Measurements from ENCODE around the gene CEACAM19. TPM values are rescaled to one million over a fixed set of nuclear protein-coding genes. Genes with fewer than 3 reads are reported as not detected.

CEACAM19 gene
- polyA plus RNA-seq, 3 donors, result 7.6 TPM; not detected in 2

DNA sequence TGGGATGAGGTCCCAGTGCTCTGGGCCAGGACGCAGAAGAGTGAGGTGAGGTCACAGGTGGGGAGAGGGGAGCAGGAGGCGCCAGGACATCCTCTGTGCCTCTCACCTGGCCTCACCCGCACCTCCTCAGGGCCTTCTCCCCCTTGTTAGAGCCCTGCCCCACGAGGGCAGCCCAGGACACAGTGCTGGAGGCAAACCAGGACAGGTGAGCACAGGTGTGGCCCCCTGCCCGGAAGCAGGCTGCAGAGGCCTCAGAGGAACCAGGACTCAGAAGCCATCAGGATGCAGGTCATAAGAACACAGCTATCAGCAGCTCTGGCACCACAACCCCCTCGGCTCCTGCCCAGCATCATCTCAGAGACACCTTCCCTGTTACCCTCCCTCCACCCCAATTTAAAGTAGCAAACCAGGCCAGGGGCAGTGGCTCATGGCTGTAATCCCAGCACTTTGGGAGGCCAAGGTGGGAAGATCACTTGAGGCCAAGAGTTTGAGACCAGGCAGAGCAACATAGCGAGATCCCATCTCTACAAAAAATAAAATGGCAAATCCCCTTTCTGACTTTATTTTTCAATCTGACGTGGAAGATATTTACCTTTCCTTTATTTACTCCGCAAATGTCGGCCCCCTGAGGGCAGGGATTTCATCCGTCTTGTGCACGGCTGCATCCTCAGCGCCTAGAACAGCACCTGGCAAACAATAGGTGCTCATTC is 27.4 kb downstream of the CEACAM19 start, which contains the start of gene CEACAM16:
Gene CEACAM16, plus strand, starts transcription at position 660 of the 710 bp plus-strand sequence. CDS start 2,306 bp downstream, outside the sequence.
- H3K4me3 Mint-ChIP-seq, result peak within 1 kb of the TSS in 1 of 2 donors; percentile 22
- no peak within 1 kb of the TSS for H3K9ac ChIP-seq (ENCODE audit: insufficient read depth, low read length, poor library complexity, severe bottlenecking)
- no peak within 1 kb of the TSS for H3K4me3 ChIP-seq (replicated peaks in 1 of 3; ENCODE audit: low read depth in 2 of 3, low read length in 3 of 3)
- no peaks in the 10 kb centered on the region for H3K36me3 ChIP-seq (replicated peaks in 1 of 2; ENCODE audit: control insufficient read depth in 1 of 2, insufficient read depth in 2 of 2, low read length in 2 of 2)
- no peak for DNase-seq
- H2AFZ ChIP-seq (ENCODE audit: insufficient read depth, low read depth, low read length, poor library complexity, severe bottlenecking), result no peak within 1 kb of the TSS
- no peaks in the 10 kb centered on the region for H3K9me3 ChIP-seq (replicated peaks in 1 of 2; ENCODE audit: control insufficient read depth in 1 of 2, insufficient read depth in 1 of 2, low read length in 2 of 2)
- peaks cover 0 to 10% of the 10 kb centered on the region in 2 donors for H3K27me3 ChIP-seq (ENCODE audit: control insufficient read depth in 2 of 2, insufficient read depth in 2 of 2, low read length in 2 of 2)
- peaks cover 14 to 15% (median 15%) of the 10 kb centered on the region in 3 donors for H3K27me3 Mint-ChIP-seq (ENCODE audit: low read depth in 3 of 3)
- intact Hi-C loops (cut with micrococcal nuclease), result no loop called here
- peaks cover 4% of the 10 kb centered on the region for H3K4me1 Mint-ChIP-seq
- H3K9me3 Mint-ChIP-seq, result no peaks in the 10 kb centered on the region
- 90% methylated on average over 7 of the region's 13 CpGs for WGBS (ENCODE audit: insufficient coverage)
- H3K27ac ChIP-seq (ENCODE audit: low read depth in 1 of 2, low read length in 2 of 2), result no peak within 1 kb of the TSS
- no peak for TF ChIP-seq CTCF (IDR thresholded peaks at IDR 0.05)
- H3K4me2 ChIP-seq (replicated peaks; ENCODE audit: extremely low read depth, low read length, poor library complexity, severe bottlenecking), result no peak within 1 kb of the TSS
- no peaks in the 10 kb centered on the region for H3K79me2 ChIP-seq (ENCODE audit: insufficient read depth, low read length)
- peaks cover 0 to 5% of the 10 kb centered on the region in 2 donors for H3K4me1 ChIP-seq (ENCODE audit: control insufficient read depth in 1 of 2, insufficient read depth in 2 of 2, low read length in 2 of 2)
- H3K27ac Mint-ChIP-seq, result peak within 1 kb of the TSS in 2 of 7 donors; percentile 20 to 29
- H3K36me3 Mint-ChIP-seq, result peaks cover 0 to 2% of the 10 kb centered on the region in 2 donors
- H4K20me1 ChIP-seq (ENCODE audit: insufficient read depth, low read length), result no peaks in the 10 kb centered on the region

- no peaks in the 10 kb centered on the region for H3K4me1 ChIP-seq (ENCODE audit: control insufficient read depth in 1 of 2, insufficient read depth in 2 of 2, low read length in 2 of 2)
- Mint-ChIP-seq H3K9me3 (no peaks in the 10 kb centered on the region), H3K4me3 (no peak overlapping the region), H3K27me3 (ENCODE audit: low read depth in 3 of 3) (peaks cover 11 to 14% (median 13%) of the 10 kb centered on the region in 3 donors), H3K27ac (no peak overlapping the region), H3K4me1 (no peaks in the 10 kb centered on the region), H3K36me3 (no peaks in the 10 kb centered on the region)
- no peak overlapping the region for H2AFZ ChIP-seq (ENCODE audit: insufficient read depth, low read depth, low read length, poor library complexity, severe bottlenecking)
- intact Hi-C loops (cut with micrococcal nuclease), result loop anchor here in 1 of 2 donors (5.0 kb wide), 1 partner anchor 77 kb away; the partner anchor contains the start of gene CBLC
- no peak for TF ChIP-seq CTCF (IDR thresholded peaks at IDR 0.05)
- DNase-seq, result no peak
- H3K4me3 ChIP-seq (replicated peaks in 1 of 3; ENCODE audit: low read depth in 2 of 3, low read length in 3 of 3), result no peak overlapping the region
- WGBS (ENCODE audit: insufficient coverage), result 100% methylated on average over 3 of the region's 5 CpGs
- no peaks in the 10 kb centered on the region for H3K36me3 ChIP-seq (replicated peaks in 1 of 2; ENCODE audit: control insufficient read depth in 1 of 2, insufficient read depth in 2 of 2, low read length in 2 of 2)
- no peak overlapping the region for H3K9ac ChIP-seq (ENCODE audit: insufficient read depth, low read length, poor library complexity, severe bottlenecking)
- no peaks in the 10 kb centered on the region for H4K20me1 ChIP-seq (ENCODE audit: insufficient read depth, low read length)
- peaks cover 0 to 10% of the 10 kb centered on the region in 2 donors for H3K27me3 ChIP-seq (ENCODE audit: control insufficient read depth in 2 of 2, insufficient read depth in 2 of 2, low read length in 2 of 2)
- no peaks in the 10 kb centered on the region for H3K79me2 ChIP-seq (ENCODE audit: insufficient read depth, low read length)
- no peak overlapping the region for H3K4me2 ChIP-seq (replicated peaks; ENCODE audit: extremely low read depth, low read length, poor library complexity, severe bottlenecking)
- no peaks in the 10 kb centered on the region for H3K9me3 ChIP-seq (replicated peaks in 1 of 2; ENCODE audit: control insufficient read depth in 1 of 2, insufficient read depth in 1 of 2, low read length in 2 of 2)
- H3K27ac ChIP-seq (ENCODE audit: low read depth in 1 of 2, low read length in 2 of 2), result no peak overlapping the region
Observed at GRCh38 chr19:44700547-44700946, 29.3 kb downstream of the CEACAM19 start.

All from CD14-positive monocyte (primary cell).